ENCODE data around the gene FBXL16. TPM values are rescaled to one million over a fixed set of nuclear protein-coding genes. Genes with fewer than 3 reads are reported as not detected.
"Not testable (repeated sequence)": the region's sequence is repeated elsewhere in the genome, so short reads cannot be mapped to it uniquely, and the experiment has no call there.

The FBXL16 gene
- total RNA-seq, 1 donor from 2014 or later = not detected

DNA sequence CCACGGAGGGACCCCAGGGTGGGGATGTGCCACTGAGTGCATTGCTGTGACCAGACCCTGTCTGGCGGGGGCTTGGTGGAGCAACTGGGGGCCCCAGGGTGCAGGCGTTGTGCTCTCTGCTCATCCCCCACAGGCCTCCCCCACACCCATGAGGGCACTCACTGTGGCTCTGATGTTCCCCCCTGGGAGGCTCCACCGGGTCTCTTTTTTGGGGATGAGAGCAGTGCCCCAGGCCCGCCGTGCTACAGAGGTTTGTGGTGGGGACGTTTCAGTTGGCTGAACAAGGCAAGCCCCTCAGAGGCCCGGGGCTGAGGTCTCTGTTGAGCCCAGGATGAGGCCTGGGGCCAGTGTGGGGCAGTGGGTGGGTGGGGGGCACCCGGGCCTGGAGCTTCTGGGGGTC is 18.1 kb upstream of the FBXL16 start:
- no peak for DNase-seq (ENCODE audit: low spot score)

GRCh38 chr16:722835-723633 is 17.4 kb upstream of the FBXL16 start:
- DNase-seq (ENCODE audit: low spot score) = no peak

- no peak for DNase-seq (ENCODE audit: low spot score)
These were observed 16.4 kb upstream of the FBXL16 start for GRCh38 chr16:721765-722540.

DNA sequence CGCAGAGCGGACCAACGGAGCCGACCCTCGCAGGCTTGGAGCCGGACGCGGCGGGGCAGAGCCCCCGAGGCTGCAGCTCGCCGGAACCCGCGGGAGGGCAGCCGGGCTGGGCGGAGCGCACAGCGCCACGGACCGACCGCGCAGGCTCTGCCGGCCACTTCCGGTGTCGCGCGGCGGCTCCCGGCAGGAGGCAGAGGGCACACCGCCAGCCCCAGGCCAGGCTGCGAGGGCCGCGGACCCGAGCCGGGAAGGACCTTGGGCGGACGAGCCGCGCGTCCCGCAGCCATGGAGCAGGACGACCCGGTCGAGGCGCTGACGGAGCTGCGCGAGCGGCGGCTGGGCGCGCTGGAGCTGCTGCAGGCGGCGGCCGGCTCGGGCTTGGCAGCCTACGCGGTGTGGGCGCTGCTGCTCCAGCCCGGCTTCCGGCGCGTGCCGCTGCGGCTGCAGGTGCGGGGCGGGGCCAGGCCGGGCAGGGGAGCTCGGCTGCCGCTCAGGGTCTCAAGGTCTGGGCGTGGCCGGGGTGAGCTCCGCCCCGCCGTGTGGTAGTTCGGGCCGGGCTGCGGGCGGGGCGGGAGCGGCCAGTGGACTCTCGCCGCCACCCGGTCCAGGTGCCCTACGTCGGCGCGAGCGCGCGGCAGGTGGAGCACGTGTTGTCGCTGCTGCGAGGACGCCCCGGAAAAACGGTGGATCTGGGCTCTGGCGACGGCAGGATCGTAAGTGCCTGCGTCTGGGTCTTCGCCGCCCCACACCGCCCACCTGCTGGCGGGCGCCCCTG is 15.6 kb upstream of the FBXL16 start, which contains the start of gene ANTKMT:
Gene ANTKMT (plus strand): TSS at position 157 of the 775 bp plus-strand sequence. CDS start 129 bp downstream, at position 286.
- peak; percentile 73 for DNase-seq (ENCODE audit: low spot score)

- peak; percentile 89 for DNase-seq (ENCODE audit: low spot score)
These were observed 14.9 kb upstream of the FBXL16 start for GRCh38 chr16:720447-720989.

GRCh38 chr16:719815-720446 is 14.3 kb upstream of the FBXL16 start:
- DNase-seq (ENCODE audit: low spot score) = no peak

DNA sequence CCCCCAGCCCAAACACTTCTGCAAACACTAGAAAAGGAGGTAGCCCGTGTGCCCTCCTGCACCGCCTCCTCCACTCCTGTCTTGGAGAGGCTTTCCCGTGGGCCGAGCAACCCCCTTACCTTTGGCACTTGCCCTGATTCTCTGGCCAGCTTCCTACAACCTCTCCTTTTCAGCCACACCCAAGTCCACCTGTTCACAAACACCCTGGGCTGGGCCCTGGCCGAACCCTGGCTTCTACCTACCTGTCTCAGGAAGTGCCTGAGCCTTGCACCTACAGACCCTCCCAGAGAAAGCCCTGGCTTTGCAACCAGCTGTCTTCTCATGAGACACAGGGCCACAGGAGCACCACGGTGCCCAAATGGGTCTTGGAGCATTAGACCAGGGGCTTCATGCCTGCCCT is 13.3 kb upstream of the FBXL16 start:
- DNase-seq (ENCODE audit: low spot score) = no peak

DNA sequence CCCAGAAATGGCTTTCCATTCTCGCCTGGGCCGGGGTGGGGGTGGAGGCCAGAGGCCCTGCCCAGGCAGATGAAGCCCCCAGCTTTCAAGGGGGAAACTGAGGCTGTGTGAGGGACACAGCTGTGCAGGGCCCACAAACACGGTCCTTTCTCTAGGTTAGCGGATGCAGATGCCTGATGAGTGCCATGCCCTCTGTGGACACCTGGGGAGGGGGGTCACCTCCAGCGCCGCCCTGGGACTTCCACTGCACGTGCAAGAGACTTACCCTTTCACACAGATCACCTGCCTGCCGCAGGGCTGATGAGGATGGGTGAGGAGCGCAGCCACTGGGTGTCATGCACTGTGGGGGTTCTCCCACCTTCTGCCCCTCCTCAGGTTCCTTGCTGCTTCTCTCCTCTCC is 12.8 kb upstream of the FBXL16 start:
- DNase-seq (ENCODE audit: low spot score) = no peak

DNA sequence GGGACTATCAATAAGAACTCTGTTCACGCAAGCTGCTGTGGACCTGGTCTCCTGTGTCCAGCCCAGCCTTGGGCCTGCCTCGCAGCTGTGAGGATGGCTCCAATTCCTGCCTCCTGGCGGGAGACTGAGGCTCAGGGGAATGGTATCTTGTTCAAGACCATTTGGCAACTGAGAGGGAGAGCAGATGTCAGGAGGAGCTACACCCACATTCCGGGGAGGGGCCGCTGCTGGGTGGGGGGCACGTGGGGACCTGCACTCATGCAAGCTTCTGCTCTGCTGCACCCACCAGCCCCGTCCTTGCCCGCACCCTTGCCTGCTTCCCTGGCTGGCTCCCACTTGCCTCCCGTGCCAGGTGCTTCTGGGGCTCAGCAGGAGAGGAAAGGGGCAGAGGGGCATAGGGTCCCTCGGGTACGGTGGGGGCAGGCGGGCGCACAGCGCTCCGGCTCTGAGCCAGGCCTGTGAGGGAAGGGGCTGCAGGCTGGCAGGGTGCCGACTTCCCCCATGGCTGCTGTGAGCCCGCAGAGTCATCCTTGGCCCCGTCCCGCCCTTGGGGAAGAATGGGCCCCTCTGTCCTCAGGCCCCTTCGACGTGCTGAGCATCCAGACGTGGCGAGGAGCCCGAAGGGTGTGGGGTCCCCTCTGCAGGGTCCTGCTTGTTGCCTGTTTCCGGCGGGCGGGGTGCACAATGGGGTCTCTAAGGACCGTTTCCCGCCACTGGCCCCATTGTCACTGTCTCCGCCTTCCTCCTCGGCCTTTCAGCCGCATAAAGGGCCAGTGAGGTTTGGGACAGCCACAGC is 12.0 kb upstream of the FBXL16 start:
- DNase-seq (ENCODE audit: low spot score) = no peak

DNA sequence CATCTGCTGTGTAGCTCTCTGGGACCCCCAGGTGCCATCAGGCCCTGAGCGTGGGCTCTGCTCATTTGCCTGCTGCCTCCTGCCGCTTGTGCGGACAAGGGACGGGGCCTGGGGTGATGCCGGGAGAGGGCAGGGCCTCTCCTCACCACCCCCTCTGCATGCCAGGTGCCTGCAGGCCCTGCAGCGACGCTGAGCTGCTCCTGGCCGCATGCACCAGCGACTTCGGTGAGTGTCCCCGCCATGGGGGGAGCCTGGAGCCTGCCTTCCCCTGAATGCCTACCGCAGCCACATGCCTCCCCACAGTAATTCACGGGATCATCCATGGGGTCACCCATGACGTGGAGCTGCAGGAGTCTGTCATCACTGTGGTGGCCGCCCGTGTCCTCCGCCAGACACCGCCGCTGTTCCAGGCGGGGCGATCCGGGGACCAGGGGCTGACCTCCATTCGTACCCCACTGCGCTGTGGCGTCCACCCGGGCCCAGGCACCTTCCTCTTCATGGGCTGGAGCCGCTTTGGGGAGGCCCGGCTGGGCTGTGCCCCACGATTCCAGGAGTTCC is 11.2 kb upstream of the FBXL16 start:
- no peak for DNase-seq (ENCODE audit: low spot score)

DNA sequence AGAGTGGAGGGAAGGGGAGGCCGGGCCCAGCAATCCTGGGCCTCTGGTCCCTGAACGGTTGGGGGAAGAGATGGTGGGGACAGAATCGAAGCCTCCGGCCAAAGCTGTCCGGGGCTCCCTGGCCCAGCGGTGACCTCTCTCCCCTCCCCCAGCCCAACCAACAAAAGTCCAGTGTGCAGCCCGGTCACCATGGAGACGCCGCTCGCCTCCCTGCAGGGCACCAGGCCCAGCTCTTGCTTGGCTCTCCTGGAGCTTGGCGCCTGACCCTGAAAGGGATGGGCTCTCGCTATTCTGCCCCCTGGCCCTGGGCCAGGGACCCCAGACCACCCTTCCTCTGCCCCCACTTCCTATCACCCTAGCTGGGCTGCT is 10.6 kb upstream of the FBXL16 start:
- no peak for DNase-seq (ENCODE audit: low spot score)

GRCh38 chr16:715477-716199 is 10.0 kb upstream of the FBXL16 start:
- no peak for DNase-seq (ENCODE audit: low spot score)

GRCh38 chr16:714558-715476 is 9.2 kb upstream of the FBXL16 start, which contains the start of gene METRN:
Gene METRN (plus strand): TSS chr16:715118. CDS start chr16:715290, 172 bp downstream.
- peak; percentile 85 for DNase-seq (ENCODE audit: low spot score)

GRCh38 chr16:714079-714478 is 8.5 kb upstream of the FBXL16 start:
- no peak for DNase-seq (ENCODE audit: low spot score)

- not testable (repeated sequence) for DNase-seq (ENCODE audit: low spot score)
These were observed 7.2 kb upstream of the FBXL16 start for GRCh38 chr16:712740-713250.

DNA sequence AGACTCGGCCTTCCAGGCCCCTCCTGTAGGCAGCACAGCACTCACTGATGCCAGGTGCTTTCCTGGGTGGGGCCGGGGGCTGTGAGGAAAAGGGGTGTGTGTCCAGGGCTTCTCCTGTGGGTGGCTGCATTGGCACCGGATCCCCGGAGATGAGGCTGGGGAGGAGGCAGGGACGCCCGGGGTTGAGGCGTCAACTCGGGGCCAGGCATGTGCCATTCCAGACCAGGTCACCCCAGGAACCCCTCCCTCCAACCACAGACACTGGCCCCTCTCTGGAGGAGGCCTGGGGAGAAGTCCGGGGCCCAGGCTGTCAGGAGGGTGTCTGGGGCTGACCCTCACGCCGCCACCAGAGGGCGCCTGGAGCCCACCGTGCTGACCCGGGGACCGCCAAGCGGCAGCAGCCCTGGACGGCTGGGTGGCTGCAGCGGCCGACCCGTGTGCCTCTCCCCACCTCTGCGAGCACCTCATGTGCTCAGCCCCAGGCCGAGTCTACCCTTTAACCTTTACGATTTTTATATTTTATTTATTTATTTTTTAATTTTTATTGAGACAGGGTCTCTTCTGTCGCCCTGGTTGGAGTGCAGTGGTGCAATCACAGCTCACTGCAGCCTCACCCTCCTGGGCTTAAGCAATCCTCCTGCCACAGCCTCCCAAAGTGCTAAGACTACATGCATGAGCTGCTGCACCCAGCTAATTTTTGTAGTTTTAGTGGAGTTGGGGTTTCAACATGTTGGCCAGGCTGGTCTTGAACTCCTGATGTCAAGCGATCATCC is 6.1 kb upstream of the FBXL16 start:
- peak; percentile 54 for DNase-seq (ENCODE audit: low spot score)

DNA sequence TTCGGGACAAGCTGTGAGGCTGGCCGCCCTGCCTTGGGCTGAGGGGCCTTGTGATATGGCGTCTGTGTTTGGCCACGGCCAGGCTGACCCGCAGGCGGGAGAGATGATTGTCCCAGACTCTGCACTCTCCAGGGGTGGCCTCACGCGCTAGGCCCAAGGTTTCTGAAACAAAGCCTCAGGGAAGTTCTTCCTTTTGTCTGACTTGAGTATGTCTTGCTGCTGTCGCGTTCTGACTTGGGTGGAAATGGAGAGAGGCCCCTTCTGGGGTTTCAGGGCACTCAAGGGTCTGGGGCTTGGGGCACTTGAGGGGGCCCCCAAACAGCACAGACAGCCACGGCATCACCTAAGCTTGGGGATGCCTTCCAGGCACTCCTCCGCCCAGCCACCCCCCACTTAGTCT is 5.5 kb upstream of the FBXL16 start:
- DNase-seq (ENCODE audit: low spot score) = no peak

Data from umbilical cord (tissue), 2 donors.